ENCODE results near the gene FDX1.

FDX1 gene

DNA sequence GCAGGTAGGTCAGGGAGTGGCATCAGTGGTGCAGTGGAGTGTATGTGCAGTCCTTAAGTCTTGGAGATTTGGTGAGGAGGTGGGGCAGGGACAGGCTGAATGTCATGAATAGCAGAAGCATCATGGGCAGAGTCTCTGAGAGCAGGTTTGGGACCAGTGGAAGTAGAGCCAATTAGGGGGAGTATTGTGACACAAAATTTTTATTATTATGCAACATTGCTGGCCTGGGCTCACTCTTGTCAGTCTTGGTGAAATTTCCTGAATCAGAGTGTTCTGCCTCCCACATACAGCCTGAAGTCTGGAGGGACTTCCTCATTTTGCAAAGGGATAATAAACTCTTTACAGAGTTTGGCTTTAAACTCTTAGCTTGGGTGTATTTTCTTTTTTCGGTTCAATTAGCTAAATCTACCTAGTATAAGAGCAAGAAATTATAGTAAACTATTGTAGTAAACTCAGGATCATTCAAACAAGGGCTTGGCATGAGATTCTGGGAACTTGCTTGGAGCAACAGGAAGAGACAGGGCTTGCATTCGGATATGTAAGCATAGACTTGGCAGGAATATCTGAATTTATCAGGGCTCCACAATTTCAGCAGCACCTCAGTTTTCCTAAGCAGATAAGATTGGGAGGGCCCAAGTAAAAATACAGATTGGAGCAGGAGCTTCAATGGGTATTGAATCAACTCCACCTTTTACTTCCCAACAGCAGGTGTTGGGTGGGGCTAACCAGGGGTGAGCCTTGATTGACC, 67.7 kb downstream of the FDX1 start:
- TF ChIP-seq, protein P1, sequence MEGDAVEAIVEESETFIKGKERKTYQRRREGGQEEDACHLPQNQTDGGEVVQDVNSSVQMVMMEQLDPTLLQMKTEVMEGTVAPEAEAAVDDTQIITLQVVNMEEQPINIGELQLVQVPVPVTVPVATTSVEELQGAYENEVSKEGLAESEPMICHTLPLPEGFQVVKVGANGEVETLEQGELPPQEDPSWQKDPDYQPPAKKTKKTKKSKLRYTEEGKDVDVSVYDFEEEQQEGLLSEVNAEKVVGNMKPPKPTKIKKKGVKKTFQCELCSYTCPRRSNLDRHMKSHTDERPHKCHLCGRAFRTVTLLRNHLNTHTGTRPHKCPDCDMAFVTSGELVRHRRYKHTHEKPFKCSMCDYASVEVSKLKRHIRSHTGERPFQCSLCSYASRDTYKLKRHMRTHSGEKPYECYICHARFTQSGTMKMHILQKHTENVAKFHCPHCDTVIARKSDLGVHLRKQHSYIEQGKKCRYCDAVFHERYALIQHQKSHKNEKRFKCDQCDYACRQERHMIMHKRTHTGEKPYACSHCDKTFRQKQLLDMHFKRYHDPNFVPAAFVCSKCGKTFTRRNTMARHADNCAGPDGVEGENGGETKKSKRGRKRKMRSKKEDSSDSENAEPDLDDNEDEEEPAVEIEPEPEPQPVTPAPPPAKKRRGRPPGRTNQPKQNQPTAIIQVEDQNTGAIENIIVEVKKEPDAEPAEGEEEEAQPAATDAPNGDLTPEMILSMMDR (IDR thresholded peaks at IDR 0.05; ENCODE audit: insufficient read depth, missing control alignments) = no peak
- no peak for FAIRE-seq
- DNase-seq (ENCODE audit: insufficient read length, low spot score) = no peak

DNA sequence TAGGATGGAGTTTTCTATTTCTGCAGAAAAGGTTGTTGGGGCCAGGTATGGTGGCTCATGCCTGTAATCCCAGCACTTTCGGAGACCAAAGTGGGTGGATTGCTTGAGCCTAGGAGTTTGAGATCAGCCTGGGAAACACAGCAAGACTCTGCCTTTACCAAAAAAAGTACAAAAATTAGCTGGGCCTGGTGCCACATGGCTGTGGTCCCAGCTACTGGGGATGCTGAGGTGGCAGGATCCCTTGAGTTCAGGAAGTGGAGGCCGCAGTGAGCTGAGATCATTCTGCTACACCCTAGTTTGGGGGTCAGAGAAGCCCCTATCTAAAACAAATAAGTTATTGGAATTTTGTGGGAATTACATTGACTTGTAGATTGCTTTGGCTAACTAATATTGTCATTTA, 71.7 kb downstream of the FDX1 start:
- DNase-seq (ENCODE audit: insufficient read length, low spot score) (no peak), FAIRE-seq (no peak)
- TF ChIP-seq, protein P1 (IDR thresholded peaks at IDR 0.05; ENCODE audit: insufficient read depth, missing control alignments) = no peak

DNA sequence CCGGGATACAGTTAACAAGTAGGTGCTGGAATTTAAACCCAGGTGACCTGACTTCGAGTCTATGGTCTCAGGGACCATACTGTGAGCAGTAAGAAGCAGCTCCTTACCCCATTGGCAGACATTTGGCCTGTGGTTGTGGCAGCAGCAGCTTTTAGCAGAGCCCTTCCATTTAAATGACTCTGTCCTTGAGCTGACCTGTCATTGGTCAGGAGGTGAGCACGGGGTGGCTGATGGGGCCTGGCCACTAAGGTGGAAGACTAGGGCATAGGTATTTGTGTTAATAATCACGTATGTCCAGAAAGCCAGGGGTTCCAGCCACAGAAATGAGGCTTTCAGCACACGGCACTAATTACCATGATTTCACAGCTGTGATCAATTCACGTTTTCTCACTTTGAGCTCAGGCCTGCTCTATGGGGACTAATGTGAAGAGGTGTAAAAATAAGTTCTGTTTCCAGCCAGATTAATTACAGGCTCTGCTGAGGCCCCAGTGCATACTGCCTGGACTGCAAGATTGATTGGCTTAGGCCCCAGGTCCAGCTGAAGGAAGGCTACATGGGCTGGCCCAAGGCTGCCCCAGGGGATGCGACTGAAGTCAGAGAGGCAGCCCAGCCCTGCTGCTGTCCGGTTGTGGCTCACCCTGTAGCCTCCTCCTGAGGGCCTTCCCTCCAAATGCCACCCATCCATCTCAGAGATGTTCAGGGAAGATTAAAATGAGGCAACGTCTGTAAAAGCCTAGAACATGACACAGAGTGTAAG, 76.0 kb downstream of the FDX1 start:
- no peak for FAIRE-seq

DNA sequence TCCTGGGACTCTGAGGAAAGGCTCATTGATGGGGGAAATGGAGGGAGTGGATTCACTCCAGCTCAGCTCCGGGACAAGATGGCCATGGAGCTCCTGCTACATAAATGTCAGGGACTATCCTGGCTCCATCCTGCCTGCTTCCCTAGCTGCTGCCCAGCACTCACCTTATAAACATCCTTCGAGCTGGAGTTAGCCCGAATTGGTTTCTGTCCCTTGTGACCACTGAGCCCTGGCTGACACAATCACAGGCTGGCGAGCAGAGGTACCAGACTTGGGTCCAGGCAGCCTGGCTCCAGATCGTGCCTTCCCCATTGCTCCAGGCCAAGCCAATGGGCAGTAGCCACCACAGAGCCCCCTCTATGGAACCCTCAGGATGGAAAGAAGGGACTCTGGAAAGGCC, 77.6 kb downstream of the FDX1 start:
- no peak for FAIRE-seq

More for the DNA sequence above, 76.0 kb downstream of the FDX1 start:
- TF ChIP-seq, protein P1 (IDR thresholded peaks at IDR 0.05; ENCODE audit: insufficient read depth, missing control alignments) = no peak
- DNase-seq (ENCODE audit: insufficient read length, low spot score) = no peak

DNA sequence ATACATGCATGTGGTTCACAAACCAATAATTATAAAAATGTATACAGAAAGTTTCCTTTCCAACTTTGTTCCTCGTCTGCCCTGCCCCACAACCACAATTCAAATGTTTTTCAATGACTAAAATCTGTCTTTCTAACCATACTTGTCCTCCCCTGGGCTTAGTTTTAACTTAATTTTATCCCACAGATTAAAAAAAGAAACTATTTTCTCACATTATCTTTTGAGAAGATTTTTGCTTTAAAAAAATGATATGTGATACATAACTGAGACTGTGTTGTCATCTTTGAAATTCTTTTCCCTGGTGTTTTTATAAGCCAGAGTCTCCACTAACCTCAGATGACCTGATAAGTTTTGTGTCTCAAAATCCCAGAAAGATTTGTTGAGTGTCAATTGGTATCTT, 79.0 kb downstream of the FDX1 start:
- no peak for DNase-seq (ENCODE audit: insufficient read length, low spot score)
- TF ChIP-seq, protein P1 (IDR thresholded peaks at IDR 0.05; ENCODE audit: insufficient read depth, missing control alignments) = no peak
- no peak for FAIRE-seq

More for the DNA sequence above, 77.6 kb downstream of the FDX1 start:
- DNase-seq (ENCODE audit: insufficient read length, low spot score) = no peak
- TF ChIP-seq, protein P1 (IDR thresholded peaks at IDR 0.05; ENCODE audit: insufficient read depth, missing control alignments) = no peak

DNA sequence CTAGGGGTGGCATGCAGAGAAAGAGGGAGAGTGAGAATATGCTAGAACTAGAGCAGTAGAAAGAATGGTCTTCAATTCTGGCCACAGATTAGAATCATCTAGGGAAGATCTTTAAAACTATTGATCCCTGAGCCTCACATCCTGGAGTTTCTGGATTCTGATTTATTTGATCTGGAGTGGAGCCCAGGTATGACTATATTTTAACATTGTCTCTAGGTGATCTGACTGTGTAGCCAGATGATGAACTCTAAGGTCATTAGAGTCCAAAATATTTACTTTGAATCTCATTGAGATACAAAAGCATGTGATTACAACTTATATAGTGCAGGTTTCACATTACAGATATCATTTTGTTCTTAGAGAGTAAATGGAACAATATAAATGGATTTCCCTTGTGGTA, 79.7 kb downstream of the FDX1 start:
- TF ChIP-seq, protein P1 (IDR thresholded peaks at IDR 0.05; ENCODE audit: insufficient read depth, missing control alignments) = no peak
- DNase-seq (ENCODE audit: insufficient read length, low spot score) (no peak), FAIRE-seq (no peak)

DNA sequence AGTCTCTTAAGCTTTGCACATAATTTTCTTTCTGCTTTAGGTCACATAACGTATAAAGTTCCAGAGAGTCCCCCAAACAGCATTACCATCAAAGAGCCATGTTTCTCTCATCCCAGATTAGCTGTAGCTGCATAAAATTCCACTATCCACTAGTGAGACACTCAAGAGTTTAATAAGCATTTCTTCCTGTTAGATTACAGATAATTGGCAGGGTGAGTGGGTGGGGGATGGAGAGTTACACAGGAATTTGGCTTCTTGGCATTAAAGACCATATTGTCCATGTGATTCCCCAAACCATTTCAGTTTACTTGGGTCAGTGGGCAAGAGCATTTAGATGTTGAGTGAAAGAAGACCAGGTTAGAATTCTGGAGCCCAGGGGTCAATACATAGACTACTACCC, 82.3 kb downstream of the FDX1 start:
- no peak for FAIRE-seq
- TF ChIP-seq, protein P1 (IDR thresholded peaks at IDR 0.05; ENCODE audit: insufficient read depth, missing control alignments) = no peak
- no peak for DNase-seq (ENCODE audit: insufficient read length, low spot score)

Measured in D721Med (cell line).